GM19455 (cell line): ENCODE measurements around the gene KDM6A.
"Not testable (repeated sequence)": the region's sequence is repeated elsewhere in the genome, so short reads cannot be mapped to it uniquely, and the experiment has no call there.

Experiments used
- ATAC-seq: cut with Tn5 transposase; IDR thresholded peaks from one replicate; pipeline ENCODE4 v1.9.1; 2021; ENCODE audit not compliant: unreplicated experiment

The KDM6A gene

GRCh38 chrX:44884944-44885343 is 12.0 kb downstream of the KDM6A start:
- ATAC-seq, result no peak

- ATAC-seq, result no peak
Observed at GRCh38 chrX:44889824-44890223, 16.8 kb downstream of the KDM6A start.

- no peak for ATAC-seq
Observed at GRCh38 chrX:44890247-44890646, 17.3 kb downstream of the KDM6A start.

GRCh38 chrX:44890687-44891086 is 17.7 kb downstream of the KDM6A start:
- not testable (repeated sequence) for ATAC-seq

- ATAC-seq, result no peak
Observed at GRCh38 chrX:44891642-44892041, 18.7 kb downstream of the KDM6A start.

- ATAC-seq, result no peak
Observed at GRCh38 chrX:44896876-44897186, 23.8 kb downstream of the KDM6A start.

- no peak for ATAC-seq
Observed at GRCh38 chrX:44897539-44897938, 24.6 kb downstream of the KDM6A start.

- no peak for ATAC-seq
Observed at GRCh38 chrX:44898411-44899221, 25.6 kb downstream of the KDM6A start.

- no peak for ATAC-seq
Observed at GRCh38 chrX:44899946-44900345, 27.0 kb downstream of the KDM6A start.

GRCh38 chrX:44903107-44903506 is 30.1 kb downstream of the KDM6A start:
- ATAC-seq, result no peak

- ATAC-seq, result no peak
Observed at GRCh38 chrX:44903830-44904530, 31.0 kb downstream of the KDM6A start.

- no peak for ATAC-seq
Observed at GRCh38 chrX:44904542-44905115, 31.6 kb downstream of the KDM6A start.

- no peak for ATAC-seq
Observed at GRCh38 chrX:44906041-44906440, 33.1 kb downstream of the KDM6A start.

- ATAC-seq, result no peak
Observed at GRCh38 chrX:44906542-44906941, 33.6 kb downstream of the KDM6A start.

GRCh38 chrX:44908153-44908552 is 35.2 kb downstream of the KDM6A start:
- ATAC-seq, result no peak

- ATAC-seq, result no peak
Observed at GRCh38 chrX:44908827-44909226, 35.8 kb downstream of the KDM6A start.

GRCh38 chrX:44910508-44910907 is 37.5 kb downstream of the KDM6A start:
- ATAC-seq, result not testable (repeated sequence)

- not testable (repeated sequence) for ATAC-seq
Observed at GRCh38 chrX:44911074-44911600, 38.1 kb downstream of the KDM6A start.

- ATAC-seq, result no peak
Observed at GRCh38 chrX:44913656-44914531, 40.9 kb downstream of the KDM6A start.

GRCh38 chrX:44914532-44915198 is 41.7 kb downstream of the KDM6A start:
- no peak for ATAC-seq
